Body of pancreas (tissue), 4 donors: ENCODE data around the gene PEMT.

Experiments used
- CTCF ChIP-seq, 7 experiments: fragments of 450-650 bp in 4 of 7; fragments of 200-600 bp in 3 of 7; sonication (generic) in 3 of 7; IDR thresholded peaks; one replicate each; pipeline ENCODE4 v1.5.1; 2016 to 2019; ENCODE audit warnings: antibody characterized with exemption in 7 of 7
- POLR2A ChIP-seq, 3 donors: fragments of 450-650 bp; IDR thresholded peaks; one replicate each; pipeline ENCODE4 v1.6.1; 2016; ENCODE audit warnings: antibody characterized with exemption in 3 of 3, mild to moderate bottlenecking in 2 of 3

GRCh38 chr17:17580662-17581470 is 10.6 kb downstream of the PEMT start:
- TF ChIP-seq CTCF (IDR thresholded peaks at IDR 0.05), result no peak
- TF ChIP-seq POLR2A (IDR thresholded peaks at IDR 0.05), result no peak
